K562 (cell line): ENCODE measurements around the gene CACNA1A. TPM values are rescaled to one million over a fixed set of nuclear protein-coding genes. Genes with fewer than 3 reads are reported as not detected.
A peak's percentile ranks its signal among the peaks of the same experiment; 100 is the strongest.

ENCODE experiments used
- ATAC-seq: fragments of 200-7000 bp; cut with Tn5 transposase; 3 replicates; pipeline ENCODE4 v1.9.1; 2020; ENCODE audit warnings: moderate library complexity
- BruUV-seq: library from RNA; stranded (reverse); fragments of 400-500 nt; replicated peaks from 2 replicates; lab custom pipeline; 2021; lab: Mats Ljungman, UMichigan
- CTCF ChIA-PET: fragments of 300-600 bp; formaldehyde crosslinking; extraction: SDS; loops from one replicate; lab custom pipeline; 2021; ENCODE audit warnings: low intra/inter-chr PET ratio; lab: Yijun Ruan, JAX
- POLR2A ChIA-PET: fragments of 300-600, 350-650 bp; sonication (Branson Sonifier 250); formaldehyde crosslinking; extraction: SDS; loops from one replicate; lab custom pipeline; 2021; ENCODE audit warnings: antibody characterized with exemption, inconsistent platforms; lab: Yijun Ruan, JAX
- DNase-seq, 4 experiments: peaks; one replicate each; pipeline versions ENCODE4 v3.0.0 to v3.0.0-alpha.2; 2011 to 2018; ENCODE audit warnings: low spot score in 3 of 4, mixed read lengths in 3 of 4; ENCODE audit errors: extremely low read depth in 1 of 4
- FAIRE-seq: peaks from 2 replicates; lab custom pipeline; 2011; peaks lifted over from hg19 to GRCh38; lab: Jason Lieb, UNC
- H2AFZ ChIP-seq: 2 replicates; pipeline ENCODE4 v1.6.0; 2011; ENCODE audit warnings: low read depth, low read length, control low read depth, inconsistent platforms
- H3K27ac ChIP-seq: fragments of 200-600 bp; 3 replicates; pipeline ENCODE4 v1.8.0; 2011; ENCODE audit warnings: low read depth, mild to moderate bottlenecking, control low read depth, inconsistent platforms, low read length, moderate library complexity, mixed read lengths; ENCODE audit errors: extremely low read depth
- H3K27me3 ChIP-seq, 2 experiments: fragments of 300-600 bp in 1 of 2; 2 replicates in 1 of 2; 3 replicates in 1 of 2; pipeline versions ENCODE4 v1.6.0 to v1.8.0; 2011; ENCODE audit warnings: inconsistent platforms in 2 of 2, low read length in 2 of 2, mild to moderate bottlenecking in 1 of 2, mixed read lengths in 1 of 2, moderate library complexity in 1 of 2; ENCODE audit not compliant: control insufficient read depth in 2 of 2, insufficient read depth in 2 of 2
- H3K36me3 ChIP-seq: fragments of 300-600 bp; 3 replicates; pipeline ENCODE4 v1.8.0; 2011; ENCODE audit warnings: mild to moderate bottlenecking, low read length, inconsistent platforms; ENCODE audit not compliant: control insufficient read depth, insufficient read depth
- H3K4me1 ChIP-seq, 2 experiments: fragments of 200-600 bp in 1 of 2; replicated peaks in 1 of 2; 2 replicates in 1 of 2; 3 replicates in 1 of 2; pipeline versions ENCODE4 v1.5.1 to v1.8.0; 2011; ENCODE audit warnings: inconsistent platforms in 2 of 2, low read length in 2 of 2, mild to moderate bottlenecking in 1 of 2, mixed read lengths in 1 of 2, moderate library complexity in 1 of 2; ENCODE audit not compliant: control insufficient read depth in 2 of 2, insufficient read depth in 2 of 2
- H3K4me2 ChIP-seq: 2 replicates; pipeline ENCODE4 v1.6.1; 2011; ENCODE audit warnings: low read length, control low read depth, inconsistent platforms, mixed read lengths; ENCODE audit not compliant: insufficient read depth
- H3K4me3 ChIP-seq: fragments of 200-600 bp; sonication (generic), shearing (Covaris generic); 2 replicates; pipeline ENCODE4 v1.5.1; 2016; ENCODE audit warnings: control low read depth, inconsistent platforms
- H3K79me2 ChIP-seq: fragments of 200-600 bp; 3 replicates; pipeline ENCODE4 v1.8.0; 2011; ENCODE audit warnings: low read length, inconsistent platforms; ENCODE audit not compliant: control insufficient read depth, insufficient read depth
- H3K9ac ChIP-seq, 2 experiments: 2 replicates each; pipeline versions ENCODE4 v1.6.0 to v1.6.1; 2011; ENCODE audit warnings: low read depth in 2 of 2, low read length in 2 of 2, control low read depth in 1 of 2, inconsistent platforms in 1 of 2, mild to moderate bottlenecking in 1 of 2, mixed read lengths in 1 of 2; ENCODE audit not compliant: insufficient read depth in 1 of 2
- H3K9me1 ChIP-seq: one replicate; pipeline ENCODE4 v1.6.0; 2011; ENCODE audit warnings: inconsistent platforms, mild to moderate bottlenecking, low read length, moderate library complexity; ENCODE audit not compliant: control insufficient read depth, insufficient read depth
- H3K9me3 ChIP-seq: replicated peaks from 2 replicates; pipeline ENCODE4 v1.5.1; 2011; ENCODE audit warnings: low read depth, low read length, inconsistent platforms; ENCODE audit not compliant: control insufficient read depth, insufficient read depth
- H4K20me1 ChIP-seq: replicated peaks from 2 replicates; pipeline ENCODE4 v1.6.1; 2011; ENCODE audit warnings: low read length, inconsistent platforms, mixed read lengths; ENCODE audit not compliant: control insufficient read depth, insufficient read depth
- ARID1B ChIP-seq: fragments of 450-650 bp; IDR thresholded peaks from 2 replicates; pipeline ENCODE4 v1.6.1; 2016; ENCODE audit warnings: antibody characterized with exemption, mild to moderate bottlenecking, inconsistent platforms
- BHLHE40 ChIP-seq: IDR thresholded peaks from 2 replicates; pipeline ENCODE4 v1.6.1; 2011; ENCODE audit warnings: low read length, improper control_type of control experiment
- CBFA2T3 ChIP-seq: fragments of 450-650 bp; IDR thresholded peaks from 2 replicates; pipeline ENCODE4 v1.6.1; 2017
- NFRKB ChIP-seq: fragments of 450-650 bp; IDR thresholded peaks from 2 replicates; pipeline ENCODE4 v1.6.1; 2016; ENCODE audit warnings: low read depth
- PHF21A ChIP-seq: fragments of 450-650 bp; IDR thresholded peaks from 2 replicates; pipeline ENCODE4 v1.6.1; 2017; ENCODE audit warnings: low read depth, borderline replicate concordance
- TAL1 ChIP-seq: fragments of 450-650 bp; IDR thresholded peaks from 2 replicates; pipeline ENCODE4 v1.6.1; 2016; ENCODE audit warnings: mild to moderate bottlenecking
- ZBTB7A ChIP-seq: IDR thresholded peaks from 2 replicates; pipeline ENCODE4 v1.6.1; 2011; ENCODE audit warnings: low read depth, mild to moderate bottlenecking, low read length, moderate library complexity, borderline replicate concordance; ENCODE audit not compliant: control insufficient read depth
- WGBS: fragments of 100-300 bp; shearing (Covaris generic); methylation state at CpG from one replicate; pipeline ENCODE4 v1.1.6; 2016; ENCODE audit warnings: low coverage, mixed read lengths; ENCODE audit not compliant: insufficient coverage; ENCODE audit errors: missing lambda C conversion rate; 5-methylcytosine and 5-hydroxymethylcytosine counted together
- in situ Hi-C: fragments of 300-500 bp; cut with MboI; formaldehyde crosslinking; loops from 4 replicates; pipeline ENCODE4 v1.15.0; 2018; ENCODE audit warnings: inconsistent platforms, mixed read lengths
- intact Hi-C: fragments of 100-400 bp; cut with micrococcal nuclease; formaldehyde crosslinking; loops from 2 replicates; pipeline ENCODE4 v1.14.2; 2022
- polyA plus RNA-seq, 8 experiments: library from polyadenylated mRNA; depleted of rRNA in 4 of 8; stranded (reverse) in 5 of 8; unstranded in 3 of 8; fragments of >200 nt; fragmentation: Nextera tagmentation in 2 of 8; fragmentation: Illumina TruSeq in 1 of 8; extraction: Ambion mirVana in 2 of 8; extraction: Trizol in 1 of 8; gene quantifications; 2 replicates each; pipeline versions ENCODE4 v1.2.1 to v1.2.3, GENCODE V29; 2011 to 2014; ENCODE audit warnings: inconsistent platforms in 1 of 8, missing spikeins in 1 of 8
- total RNA-seq, 7 experiments: library from RNA; depleted of rRNA in 6 of 7; stranded (reverse); fragments of >200 nt in 6 of 7; fragmentation: Illumina TruSeq in 2 of 7; extraction: Trizol in 2 of 7; gene quantifications; 2 replicates each; pipeline versions ENCODE4 v1.2.1 to v1.2.3, GENCODE V29; 2011 to 2021; ENCODE audit warnings: low replicate concordance in 1 of 7

Gene CACNA1A
- total and polyA plus RNA-seq, 9 of the 15 experiments (the other 6 are each of a cell fraction or from before 2014, with no cell fraction given): 0.03 to 0.20 (median 0.09) TPM; not detected in 1

DNA sequence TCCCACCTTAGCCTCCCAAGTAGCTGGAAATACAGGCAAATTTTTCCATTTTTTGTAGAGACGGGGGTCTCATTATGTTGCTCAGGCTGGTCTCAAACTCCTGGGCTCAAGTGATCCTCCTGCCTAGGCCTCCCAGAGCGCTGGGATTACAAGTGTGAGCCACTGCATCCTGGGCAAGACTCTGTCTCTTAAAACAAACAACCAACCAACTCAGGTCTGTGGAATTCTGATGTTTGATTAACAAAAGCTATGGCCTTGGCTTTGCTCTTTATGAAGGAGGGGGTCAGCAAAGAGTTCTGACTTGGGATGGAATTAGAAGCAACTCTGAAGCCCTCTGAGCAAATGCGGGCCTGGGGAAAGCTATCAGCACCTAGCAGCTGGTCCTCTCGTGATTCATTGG, 238.4 kb downstream of the CACNA1A start:
- TF ChIP-seq ZBTB7A (no peak), PHF21A (no peak), ARID1B (peak; percentile 48; the same call in 1 of the 2 replicates), NFRKB (no peak), CBFA2T3 (peak; percentile 41), BHLHE40 (peak; percentile 37; the same call in 1 of the 2 replicates), TAL1 (peak; percentile 23; the same call in 1 of the 2 replicates)
- TF ChIP-seq, all 486 proteins: peak for 4
- H3K27ac ChIP-seq: no peak overlapping the region
- in situ Hi-C loops (no loop called here), intact Hi-C loops (no loop called here)
- no peak overlapping the region for H3K4me3 ChIP-seq
- no peak overlapping the region for H3K9ac ChIP-seq
- H3K36me3 ChIP-seq: no peaks in the 10 kb centered on the region
- no peaks in the 10 kb centered on the region; the same call in 1 of the 2 replicates for H4K20me1 ChIP-seq
- WGBS: 5% methylated on average over 4 of the region's 4 CpGs
- H3K79me2 ChIP-seq: no peaks in the 10 kb centered on the region
- H3K4me1 ChIP-seq: peaks cover 0 to 6% of the 10 kb centered on the region in 2 experiments; a peak in 1 of 5 replicates
- no peak overlapping the region for H3K4me2 ChIP-seq
- no peak for DNase-seq
- ChIA-PET CTCF (interaction anchor here (1.0 kb wide), 1 partner anchor 290 kb away, joined by 4 read pairs; no protein-coding TSS in a partner anchor), POLR2A (interaction anchor here (0.7 kb wide), 1 partner anchor 303 kb away, joined by 3 read pairs; no protein-coding TSS in a partner anchor)
- peak; percentile 33; the same call in 1 of the 3 replicates for ATAC-seq
- BruUV-seq: no TSS peak
- no peaks in the 10 kb centered on the region for H3K9me1 ChIP-seq
- FAIRE-seq: no peak
- H2AFZ ChIP-seq: no peak overlapping the region
- peaks cover 30 to 67% of the 10 kb centered on the region in 2 experiments for H3K27me3 ChIP-seq
- H3K9me3 ChIP-seq: no peaks in the 10 kb centered on the region
